GM20000 (cell line): ENCODE results near the gene P4HB.
"Not testable (repeated sequence)": the region's sequence is repeated elsewhere in the genome, so short reads cannot be mapped to it uniquely, and the experiment has no call there.

Experiments
- DNase-seq: peaks from one replicate; pipeline ENCODE4 v3.0.0; 2012; ENCODE audit warnings: low spot score
- CTCF ChIP-seq: IDR thresholded peaks from 2 replicates; pipeline ENCODE4 v1.5.1; 2012; ENCODE audit warnings: mild to moderate bottlenecking, control low read depth; ENCODE audit errors: extremely low read depth, missing control alignments

Gene P4HB

GRCh38 chr17:81842378-81842724 is 18.0 kb downstream of the P4HB start:
- TF ChIP-seq CTCF: no peak
- DNase-seq: no peak

- DNase-seq: no peak
- no peak for TF ChIP-seq CTCF
Observed at GRCh38 chr17:81841866-81842265, 18.5 kb downstream of the P4HB start.

GRCh38 chr17:81840826-81841778 is 19.2 kb downstream of the P4HB start:
- TF ChIP-seq CTCF: no peak
- DNase-seq: no peak

GRCh38 chr17:81840059-81840458 is 20.3 kb downstream of the P4HB start:
- DNase-seq: not testable (repeated sequence)

- no peak for TF ChIP-seq CTCF
- no peak for DNase-seq
Observed at GRCh38 chr17:81839301-81839700, 21.0 kb downstream of the P4HB start.

- no peak for DNase-seq
- no peak for TF ChIP-seq CTCF
Observed at GRCh38 chr17:81838753-81839255, 21.5 kb downstream of the P4HB start.

GRCh38 chr17:81837641-81838040 is 22.7 kb downstream of the P4HB start:
- DNase-seq: no peak
- no peak for TF ChIP-seq CTCF
